Breast epithelium (tissue), 4 donors: ENCODE results near the gene NDUFA5. TPM values are rescaled to one million over a fixed set of nuclear protein-coding genes. Genes with fewer than 3 reads are reported as not detected.
"Not testable (repeated sequence)": the region's sequence is repeated elsewhere in the genome, so short reads cannot be mapped to it uniquely, and the experiment has no call there.

ENCODE experiments used
- DNase-seq, 2 donors: peaks; one replicate each; pipeline ENCODE4 v3.0.0-alpha.2; 2019; ENCODE audit warnings: low spot score in 2 of 2
- H3K27ac ChIP-seq, 2 donors: fragments of 200-600 bp; sonication (generic) in 1 of 2; one replicate each; pipeline ENCODE4 v1.5.1; 2016 to 2019; ENCODE audit warnings: mild to moderate bottlenecking in 1 of 2
- H3K27me3 ChIP-seq, 2 donors: fragments of 200-600 bp; sonication (generic) in 1 of 2; one replicate each; pipeline versions ENCODE4 v1.5.1 to v1.6.0; 2017 to 2019; ENCODE audit warnings: control low read depth in 1 of 2, mild to moderate bottlenecking in 1 of 2
- H3K36me3 ChIP-seq: fragments of 200-600 bp; one replicate; pipeline ENCODE4 v1.5.1; 2019
- H3K4me1 ChIP-seq, 2 donors: fragments of 200-600 bp; sonication (generic); one replicate each; pipeline ENCODE4 v1.5.1; 2016 to 2019; ENCODE audit warnings: control low read depth in 1 of 2
- H3K4me3 ChIP-seq, 3 donors: fragments of 200-600 bp; sonication (generic); 1 replicate in 2 of 3; 2 replicates in 1 of 3; pipeline ENCODE4 v1.5.1; 2016 to 2019; ENCODE audit warnings: mild to moderate bottlenecking in 3 of 3, moderate library complexity in 2 of 3
- H3K9me3 ChIP-seq, 2 donors: fragments of 200-600 bp; sonication (generic) in 1 of 2; one replicate each; pipeline ENCODE4 v1.5.1; 2016 to 2019; ENCODE audit warnings: control low read depth in 1 of 2
- CTCF ChIP-seq, 3 donors: fragments of 450-650 bp; IDR thresholded peaks; one replicate each; pipeline ENCODE4 v1.5.1; 2016 to 2017; ENCODE audit warnings: antibody characterized with exemption in 3 of 3, mild to moderate bottlenecking in 3 of 3, moderate library complexity in 3 of 3
- POLR2A ChIP-seq: fragments of 450-650 bp; IDR thresholded peaks from one replicate; pipeline ENCODE4 v1.6.1; 2016; ENCODE audit warnings: antibody characterized with exemption, mild to moderate bottlenecking, moderate library complexity
- POLR2AphosphoS5 ChIP-seq, 3 donors: sonication (generic); formaldehyde crosslinking; IDR thresholded peaks; one replicate each; pipeline ENCODE4 v1.6.1; 2017; ENCODE audit warnings: antibody characterized with exemption in 3 of 3
- intact Hi-C: fragments of 100-400 bp; cut with DNase I; formaldehyde crosslinking; loops from one replicate; pipeline ENCODE4 v1.15.1; 2023; ENCODE audit warnings: low total_unique reads
- total RNA-seq, 3 donors: library from RNA; depleted of rRNA; stranded (reverse); fragments of >200 nt; gene quantifications; one replicate each; pipeline ENCODE4 v1.1.0, GENCODE V29; 2016

The NDUFA5 gene
- total RNA-seq, 3 donors from 2014 or later: 34.9 to 73.3 (median 43.3) TPM

GRCh38 chr7:123535517-123535916 is 22.1 kb downstream of the NDUFA5 start:
- Histone ChIP-seq H3K36me3 (no peaks in the 10 kb centered on the region), H3K9me3 (no peaks in the 10 kb centered on the region), H3K27ac (peak overlapping the region; percentile 93 to 97), H3K4me1 (no peaks in the 10 kb centered on the region), H3K27me3 (no peaks in the 10 kb centered on the region), H3K4me3 (peak overlapping the region; percentile 53 to 68 (median 65))
- TF ChIP-seq POLR2A: no peak
- TF ChIP-seq POLR2AphosphoS5 (IDR thresholded peaks at IDR 0.05): no peak
- no peak for TF ChIP-seq CTCF (IDR thresholded peaks at IDR 0.05)
- DNase-seq: no peak
- intact Hi-C loops: no loop called here

- Histone ChIP-seq H3K4me3 (peak within 1 kb of the TSS; percentile 53 to 68 (median 65)), H3K4me1 (no peaks in the 10 kb centered on the region), H3K9me3 (no peaks in the 10 kb centered on the region), H3K36me3 (no peaks in the 10 kb centered on the region), H3K27me3 (no peaks in the 10 kb centered on the region), H3K27ac (peak within 1 kb of the TSS; percentile 93 to 97)
- intact Hi-C loops: no loop called here
- peak; percentile 96 to 99 for DNase-seq
- TF ChIP-seq CTCF (IDR thresholded peaks at IDR 0.05) (no peak), POLR2A (no peak), POLR2AphosphoS5 (IDR thresholded peaks at IDR 0.05) (peak in 2 of 3 donors; percentile 48 to 75)
These were observed 23.0 kb downstream of the NDUFA5 start, which contains the start of gene IQUB for GRCh38 chr7:123534383-123535260. Gene IQUB (minus strand): TSS chr7:123534595. CDS start chr7:123512340, 22,255 bp downstream.

- Histone ChIP-seq H3K27me3 (no peaks in the 10 kb centered on the region), H3K36me3 (no peaks in the 10 kb centered on the region), H3K4me1 (no peaks in the 10 kb centered on the region), H3K27ac (peak overlapping the region; percentile 93 to 97), H3K9me3 (no peaks in the 10 kb centered on the region), H3K4me3 (peak overlapping the region; percentile 53 to 68 (median 65))
- no peak for TF ChIP-seq POLR2AphosphoS5 (IDR thresholded peaks at IDR 0.05)
- no peak for TF ChIP-seq CTCF (IDR thresholded peaks at IDR 0.05)
- TF ChIP-seq POLR2A: no peak
- no peak for DNase-seq
- intact Hi-C loops: no loop called here
These were observed 23.7 kb downstream of the NDUFA5 start for GRCh38 chr7:123533929-123534382.

- intact Hi-C loops: no loop called here
- H3K9me3 ChIP-seq: no peaks in the 10 kb centered on the region
- H3K27me3 ChIP-seq: no peaks in the 10 kb centered on the region
- no peaks in the 10 kb centered on the region for H3K36me3 ChIP-seq
- no peak for DNase-seq
- H3K4me1 ChIP-seq: no peaks in the 10 kb centered on the region
- H3K4me3 ChIP-seq: peak overlapping the region in 2 of 3 donors; percentile 65 to 68
- TF ChIP-seq POLR2A: no peak
- no peak for TF ChIP-seq CTCF (IDR thresholded peaks at IDR 0.05)
- TF ChIP-seq POLR2AphosphoS5 (IDR thresholded peaks at IDR 0.05): no peak
- peak overlapping the region; percentile 93 to 97 for H3K27ac ChIP-seq
These were observed 24.1 kb downstream of the NDUFA5 start for GRCh38 chr7:123533553-123533917.

GRCh38 chr7:123532788-123533552 is 24.6 kb downstream of the NDUFA5 start:
- H3K27me3 ChIP-seq, H3K4me1 ChIP-seq, DNase-seq, H3K36me3 ChIP-seq, intact Hi-C loops, H3K9me3 ChIP-seq: not testable (repeated sequence)
- Histone ChIP-seq H3K4me3 (peak overlapping the region; percentile 33 to 64 (median 52)), H3K27ac (peak overlapping the region; percentile 78 to 97)

GRCh38 chr7:123532343-123532742 is 25.3 kb downstream of the NDUFA5 start:
- not testable (repeated sequence) for DNase-seq

GRCh38 chr7:123530035-123530591 is 27.5 kb downstream of the NDUFA5 start:
- H3K27me3 ChIP-seq, intact Hi-C loops, DNase-seq, H3K4me3 ChIP-seq, H3K27ac ChIP-seq, H3K4me1 ChIP-seq, H3K9me3 ChIP-seq, H3K36me3 ChIP-seq: not testable (repeated sequence)

More at GRCh38 chr7:123532343-123532742, 25.3 kb downstream of the NDUFA5 start:
- Histone ChIP-seq H3K27ac (peak overlapping the region; percentile 78 to 97), H3K4me3 (peak overlapping the region; percentile 33 to 64 (median 52))
- H3K27me3 ChIP-seq, intact Hi-C loops, H3K36me3 ChIP-seq, H3K9me3 ChIP-seq, H3K4me1 ChIP-seq: not testable (repeated sequence)
